GM23248 (cell line): ENCODE measurements around the gene FYB2.

Source experiments
- EZH2 ChIP-seq: fragments of 200-600 bp; sonication (generic); IDR thresholded peaks from 2 replicates; pipeline ENCODE4 v1.6.1; 2018; ENCODE audit warnings: antibody characterized with exemption, mild to moderate bottlenecking; ENCODE audit not compliant: insufficient read depth, poor library complexity, severe bottlenecking
- EZH2phosphoT487 ChIP-seq: fragments of 200-600 bp; sonication (generic); IDR thresholded peaks from 2 replicates; pipeline ENCODE4 v1.6.1; 2018; ENCODE audit warnings: antibody characterized with exemption, moderate library complexity, mild to moderate bottlenecking, low read depth; ENCODE audit not compliant: insufficient read depth

DNA sequence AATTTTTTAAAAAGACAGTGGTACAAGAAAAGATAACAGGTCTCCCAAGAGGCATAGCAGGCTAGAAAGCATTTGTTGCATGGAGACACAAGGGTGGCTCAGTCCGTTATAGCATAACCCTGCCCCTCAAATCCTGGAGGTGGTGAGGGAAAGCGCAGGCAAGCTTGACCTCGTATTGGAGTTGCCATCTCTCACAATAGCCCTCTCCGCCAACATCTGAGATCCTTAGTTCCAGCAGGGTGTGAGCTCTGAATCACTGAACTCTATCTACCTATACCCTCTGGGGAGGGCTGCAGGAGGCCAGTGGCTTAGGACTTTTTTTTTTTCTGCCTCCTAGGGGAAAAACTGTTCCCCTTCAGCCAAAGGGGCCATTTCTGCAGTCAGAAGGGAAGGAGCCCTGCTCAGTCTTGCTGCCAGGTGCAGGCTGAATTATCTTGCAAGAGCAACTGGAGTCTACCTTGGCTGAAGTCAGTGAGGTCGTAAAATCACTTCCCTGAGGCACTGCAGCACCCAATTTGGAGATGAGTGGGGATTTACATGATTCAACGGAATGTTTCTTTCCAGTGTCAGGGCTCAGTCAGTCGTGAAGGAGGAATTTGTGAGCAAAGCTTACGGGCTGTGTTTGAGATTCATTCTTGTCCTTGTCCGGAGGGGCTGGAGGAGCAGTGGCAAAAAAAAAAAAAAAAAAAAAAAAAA, 18.2 kb upstream of the FYB2 start:
- no peak for TF ChIP-seq EZH2
- TF ChIP-seq EZH2phosphoT487: no peak
